T-helper 17 cell (primary cell): ENCODE measurements around the gene PARP11. TPM values are rescaled to one million over a fixed set of nuclear protein-coding genes. Genes with fewer than 3 reads are reported as not detected.

Experiments used
- ATAC-seq: fragments of 150-1000 bp; cut with Tn5 transposase; 2 replicates; pipeline ENCODE4 v1.10.0; 2021; ENCODE audit warnings: mild to moderate bottlenecking, moderate library complexity
- DNase-seq, 3 donors: peaks; one replicate each; pipeline versions ENCODE4 v3.0.0 to v3.0.0-alpha.2; 2020 to 2021
- H3K9me3 ChIP-seq: one replicate; pipeline ENCODE4 v1.7.0; 2013; ENCODE audit warnings: low read length, mild to moderate bottlenecking; ENCODE audit not compliant: control insufficient read depth, poor library complexity, severe bottlenecking
- H3K27ac Mint-ChIP-seq: one replicate; pipeline ENCODE4 v1.8.0; 2022; ENCODE audit warnings: mild to moderate bottlenecking, moderate library complexity, mixed read lengths
- H3K27me3 Mint-ChIP-seq: one replicate; pipeline ENCODE4 v1.8.0; 2022; ENCODE audit warnings: mixed read lengths
- H3K36me3 Mint-ChIP-seq: one replicate; pipeline ENCODE4 v1.8.0; 2022; ENCODE audit warnings: low read depth, mixed read lengths
- H3K4me1 Mint-ChIP-seq: one replicate; pipeline ENCODE4 v1.8.0; 2022; ENCODE audit warnings: mild to moderate bottlenecking, mixed read lengths
- H3K4me3 Mint-ChIP-seq: one replicate; pipeline ENCODE4 v1.8.0; 2022; ENCODE audit warnings: mild to moderate bottlenecking, moderate library complexity, mixed read lengths
- total RNA-seq, 4 donors: library from RNA in 2 of 4; stranded (reverse) in 2 of 4; gene quantifications; one replicate each; pipeline ENCODE4 v1.2.3 and lab custom pipeline; 2022 to 2026

PARP11 gene
- total RNA-seq (10 to 100 TPM; 16.5 to 21.3 TPM), total RNA-seq (lab: John Stamatoyannopoulos, UW) (26.2 to 27.7 reads per million in 2 donors)

GRCh38 chr12:3872800-3873636 lies at the start of gene PARP11:
PARP11 (minus strand) TSS chr12:3873399; CDS start chr12:3873229, 170 bp downstream.
- H3K27me3 Mint-ChIP-seq, result no peaks in the 10 kb centered on the region
- H3K4me3 Mint-ChIP-seq, result peak within 1 kb of the TSS; percentile 98
- ATAC-seq (peak; percentile 97), DNase-seq (peak; percentile 96)
- no peaks in the 10 kb centered on the region for H3K9me3 ChIP-seq
- peaks cover 37% of the 10 kb centered on the region for H3K4me1 Mint-ChIP-seq
- H3K36me3 Mint-ChIP-seq, result no peaks in the 10 kb centered on the region
- H3K27ac Mint-ChIP-seq, result peak within 1 kb of the TSS; percentile 99

- ATAC-seq (no peak), DNase-seq (no peak)
- no peaks in the 10 kb centered on the region for H3K9me3 ChIP-seq
- Mint-ChIP-seq H3K4me3 (no peak overlapping the region), H3K4me1 (peaks cover 21% of the 10 kb centered on the region), H3K27me3 (no peaks in the 10 kb centered on the region), H3K36me3 (peaks cover 2% of the 10 kb centered on the region), H3K27ac (no peak overlapping the region)
These were observed 48.8 kb upstream of the PARP11 start for GRCh38 chr12:3922033-3922432.

- H3K4me1 Mint-ChIP-seq, result peaks cover 21% of the 10 kb centered on the region
- no peaks in the 10 kb centered on the region for H3K27me3 Mint-ChIP-seq
- peaks cover 2% of the 10 kb centered on the region for H3K36me3 Mint-ChIP-seq
- no peak for DNase-seq
- H3K27ac Mint-ChIP-seq, result no peak overlapping the region
- no peaks in the 10 kb centered on the region for H3K9me3 ChIP-seq
- ATAC-seq, result no peak
- no peak overlapping the region for H3K4me3 Mint-ChIP-seq
These were observed 48.3 kb upstream of the PARP11 start for GRCh38 chr12:3921526-3921925.

- H3K4me3 Mint-ChIP-seq, result no peak overlapping the region
- no peak for DNase-seq
- peaks cover 21% of the 10 kb centered on the region for H3K4me1 Mint-ChIP-seq
- H3K27me3 Mint-ChIP-seq, result no peaks in the 10 kb centered on the region
- H3K27ac Mint-ChIP-seq, result no peak overlapping the region
- no peak for ATAC-seq
- no peaks in the 10 kb centered on the region for H3K9me3 ChIP-seq
- peaks cover 2% of the 10 kb centered on the region for H3K36me3 Mint-ChIP-seq
These were observed 47.9 kb upstream of the PARP11 start for GRCh38 chr12:3921151-3921471.

- DNase-seq, result no peak
- ATAC-seq, result no peak
- no peak overlapping the region for H3K4me3 Mint-ChIP-seq
- peaks cover 2% of the 10 kb centered on the region for H3K36me3 Mint-ChIP-seq
- H3K9me3 ChIP-seq, result no peaks in the 10 kb centered on the region
- no peaks in the 10 kb centered on the region for H3K27me3 Mint-ChIP-seq
- H3K27ac Mint-ChIP-seq, result no peak overlapping the region
- peaks cover 18% of the 10 kb centered on the region for H3K4me1 Mint-ChIP-seq
These were observed 47.4 kb upstream of the PARP11 start for GRCh38 chr12:3920351-3921150.

GRCh38 chr12:3913278-3913677 lies 40.1 kb upstream of the PARP11 start:
- Mint-ChIP-seq H3K27ac (peak overlapping the region; percentile 49), H3K36me3 (no peaks in the 10 kb centered on the region), H3K4me3 (peak overlapping the region; percentile 39), H3K4me1 (peaks cover 8% of the 10 kb centered on the region), H3K27me3 (no peaks in the 10 kb centered on the region)
- peaks cover 2% of the 10 kb centered on the region for H3K9me3 ChIP-seq
- no peak for ATAC-seq
- DNase-seq, result no peak

GRCh38 chr12:3912863-3913262 lies 39.7 kb upstream of the PARP11 start:
- DNase-seq, result no peak
- no peaks in the 10 kb centered on the region for H3K27me3 Mint-ChIP-seq
- ATAC-seq, result no peak
- H3K27ac Mint-ChIP-seq, result peak overlapping the region; percentile 49
- H3K4me3 Mint-ChIP-seq, result no peak overlapping the region
- no peaks in the 10 kb centered on the region for H3K36me3 Mint-ChIP-seq
- peaks cover 10% of the 10 kb centered on the region for H3K4me1 Mint-ChIP-seq
- H3K9me3 ChIP-seq, result peaks cover 2% of the 10 kb centered on the region

- peaks cover 2% of the 10 kb centered on the region for H3K9me3 ChIP-seq
- H3K27ac Mint-ChIP-seq, result no peak overlapping the region
- no peak for DNase-seq
- H3K4me3 Mint-ChIP-seq, result no peak overlapping the region
- no peak for ATAC-seq
- no peaks in the 10 kb centered on the region for H3K27me3 Mint-ChIP-seq
- no peaks in the 10 kb centered on the region for H3K36me3 Mint-ChIP-seq
- peaks cover 15% of the 10 kb centered on the region for H3K4me1 Mint-ChIP-seq
These were observed 38.2 kb upstream of the PARP11 start for GRCh38 chr12:3911409-3911808.

- no peak for DNase-seq
- peak overlapping the region; percentile 89 for H3K27ac Mint-ChIP-seq
- no peaks in the 10 kb centered on the region for H3K27me3 Mint-ChIP-seq
- no peaks in the 10 kb centered on the region for H3K9me3 ChIP-seq
- peak; percentile 58 for ATAC-seq
- no peaks in the 10 kb centered on the region for H3K36me3 Mint-ChIP-seq
- H3K4me1 Mint-ChIP-seq, result peaks cover 16% of the 10 kb centered on the region
- peak overlapping the region; percentile 85 for H3K4me3 Mint-ChIP-seq
These were observed 32.5 kb upstream of the PARP11 start for GRCh38 chr12:3905664-3906063.

- H3K4me1 Mint-ChIP-seq, result peaks cover 21% of the 10 kb centered on the region
- H3K27me3 Mint-ChIP-seq, result no peaks in the 10 kb centered on the region
- DNase-seq (no peak), ATAC-seq (peak; percentile 32)
- H3K4me3 Mint-ChIP-seq, result peak overlapping the region; percentile 85
- no peaks in the 10 kb centered on the region for H3K36me3 Mint-ChIP-seq
- H3K27ac Mint-ChIP-seq, result peak overlapping the region; percentile 89
- H3K9me3 ChIP-seq, result no peaks in the 10 kb centered on the region
These were observed 31.8 kb upstream of the PARP11 start for GRCh38 chr12:3904999-3905398.

- Mint-ChIP-seq H3K27me3 (no peaks in the 10 kb centered on the region), H3K36me3 (no peaks in the 10 kb centered on the region), H3K4me3 (no peak overlapping the region), H3K4me1 (peaks cover 26% of the 10 kb centered on the region), H3K27ac (peak overlapping the region; percentile 89)
- DNase-seq, result no peak
- ATAC-seq, result no peak
- no peaks in the 10 kb centered on the region for H3K9me3 ChIP-seq
These were observed 29.7 kb upstream of the PARP11 start for GRCh38 chr12:3902921-3903320.

GRCh38 chr12:3901116-3901515 lies 27.9 kb upstream of the PARP11 start:
- Mint-ChIP-seq H3K27ac (no peak overlapping the region), H3K27me3 (no peaks in the 10 kb centered on the region), H3K36me3 (no peaks in the 10 kb centered on the region), H3K4me1 (peaks cover 39% of the 10 kb centered on the region), H3K4me3 (no peak overlapping the region)
- ATAC-seq (no peak), DNase-seq (no peak)
- H3K9me3 ChIP-seq, result no peaks in the 10 kb centered on the region

GRCh38 chr12:3898756-3899155 lies 25.6 kb upstream of the PARP11 start:
- H3K4me1 Mint-ChIP-seq, result peaks cover 32% of the 10 kb centered on the region
- DNase-seq (no peak), ATAC-seq (no peak)
- H3K9me3 ChIP-seq, result no peaks in the 10 kb centered on the region
- H3K27me3 Mint-ChIP-seq, result no peaks in the 10 kb centered on the region
- H3K4me3 Mint-ChIP-seq, result no peak overlapping the region
- H3K27ac Mint-ChIP-seq, result no peak overlapping the region
- no peaks in the 10 kb centered on the region for H3K36me3 Mint-ChIP-seq
